HepG2 (cell line): Measurements from ENCODE around the gene SMPD1.

Experiments
- MAZ ChIP-seq, 2 experiments: sonication (generic) in 1 of 2; formaldehyde crosslinking in 1 of 2; IDR thresholded peaks; 2 replicates each; pipeline versions ENCODE4 v1.5.0 to v1.6.1; 2012 to 2020; ENCODE audit warnings: low read depth in 2 of 2, mild to moderate bottlenecking in 2 of 2, borderline replicate concordance in 1 of 2, improper control_type of control experiment in 1 of 2, low read length in 1 of 2, missing genetic modification reagents in 1 of 2, moderate library complexity in 1 of 2
- NFYB ChIP-seq: sonication (generic); formaldehyde crosslinking; IDR thresholded peaks from 2 replicates; pipeline ENCODE4 v1.4.0; 2020; ENCODE audit warnings: missing genetic modification reagents
- PREB ChIP-seq: sonication (generic); formaldehyde crosslinking; IDR thresholded peaks from 2 replicates; pipeline ENCODE4 v1.4.0; 2020; ENCODE audit warnings: missing genetic modification reagents
- ZBTB20 ChIP-seq: sonication (generic); formaldehyde crosslinking; IDR thresholded peaks from 2 replicates; pipeline ENCODE4 v1.8.1; 2023; ENCODE audit warnings: missing genetic modification reagents, low read depth, mild to moderate bottlenecking, borderline replicate concordance

DNA sequence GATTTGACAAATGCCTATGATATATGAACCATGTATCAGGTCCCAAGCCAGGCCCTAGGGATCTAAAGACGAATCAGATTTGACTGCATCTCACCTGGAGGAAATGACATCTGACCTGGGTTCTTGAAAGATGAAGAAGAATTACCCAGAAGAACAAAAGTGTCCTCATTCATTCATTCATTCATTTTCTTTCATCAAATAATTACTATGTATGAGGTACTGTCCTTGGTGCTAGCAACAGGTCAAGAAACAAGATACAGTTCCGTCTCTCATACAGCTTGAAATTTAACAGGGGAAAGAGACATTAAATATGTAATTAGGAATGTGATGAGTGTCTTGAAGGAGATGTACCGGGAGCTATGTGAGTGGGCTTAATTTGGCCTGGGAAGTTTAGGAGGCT is 30.4 kb downstream of the SMPD1 start:
- TF ChIP-seq ZBTB20 (CRISPR knock-in tag) (no peak), NFYB (CRISPR knock-in tag) (no peak), MAZ (IDR thresholded peaks at IDR 0.05; ENCODE audit: borderline replicate concordance, low read depth, low read length) (no peak), MAZ (CRISPR knock-in tag; IDR thresholded peaks at IDR 0.05; ENCODE audit: low read depth) (no peak), PREB (no peak)
